ENCODE data around the gene DEK.
A peak's percentile ranks its signal among the peaks of the same experiment; 100 is the strongest.
"Not testable (repeated sequence)": the region's sequence is repeated elsewhere in the genome, so short reads cannot be mapped to it uniquely, and the experiment has no call there.

The DEK gene

GRCh38 chr6:18264219-18264922 lies at the start of gene DEK:
DEK (minus strand) TSS chr6:18264530; CDS start chr6:18263987, 543 bp downstream.
- peak; percentile 83 for DNase-seq

GRCh38 chr6:18312368-18312767 lies 48.0 kb upstream of the DEK start:
- no peak for DNase-seq

GRCh38 chr6:18310010-18310409 lies 45.7 kb upstream of the DEK start:
- DNase-seq, result not testable (repeated sequence)

- DNase-seq, result no peak
Observed at GRCh38 chr6:18309046-18309445, 44.7 kb upstream of the DEK start.

- no peak for DNase-seq
Observed at GRCh38 chr6:18308070-18308735, 43.9 kb upstream of the DEK start.

GRCh38 chr6:18306977-18307376 lies 42.6 kb upstream of the DEK start:
- no peak for DNase-seq

- no peak for DNase-seq
Observed at GRCh38 chr6:18302561-18303439, 38.5 kb upstream of the DEK start.

GRCh38 chr6:18293076-18293904 lies 29.0 kb upstream of the DEK start:
- no peak for DNase-seq

GRCh38 chr6:18289283-18289682 lies 25.0 kb upstream of the DEK start:
- DNase-seq, result no peak

- no peak for DNase-seq
Observed at GRCh38 chr6:18284261-18284660, 19.9 kb upstream of the DEK start.

GRCh38 chr6:18281564-18281963 lies 17.2 kb upstream of the DEK start:
- DNase-seq, result no peak

- DNase-seq, result peak; percentile 68
Observed at GRCh38 chr6:18280084-18280483, 15.8 kb upstream of the DEK start.

GRCh38 chr6:18279422-18279821 lies 15.1 kb upstream of the DEK start:
- no peak for DNase-seq

GRCh38 chr6:18277237-18278006 lies 13.1 kb upstream of the DEK start:
- DNase-seq, result no peak

GRCh38 chr6:18276610-18277236 lies 12.4 kb upstream of the DEK start:
- DNase-seq, result no peak

GRCh38 chr6:18270216-18270615 lies 5.9 kb upstream of the DEK start:
- no peak for DNase-seq

GRCh38 chr6:18269717-18270116 lies 5.4 kb upstream of the DEK start:
- DNase-seq, result no peak

GRCh38 chr6:18269253-18269652 lies 4.9 kb upstream of the DEK start:
- DNase-seq, result no peak

GRCh38 chr6:18268066-18268465 lies 3.7 kb upstream of the DEK start:
- no peak for DNase-seq

GRCh38 chr6:18266523-18266912 lies 2.2 kb upstream of the DEK start:
- DNase-seq, result no peak

- DNase-seq, result no peak
Observed at GRCh38 chr6:18265787-18266522, 1.6 kb upstream of the DEK start.

Measured in amniotic stem cell (primary cell).